Activated CD4-positive, alpha-beta T cell treated with anti-CD3 and anti-CD28 coated beads for 36 hours (primary cell): ENCODE measurements around the gene ALDH1A3. TPM values are rescaled to one million over a fixed set of nuclear protein-coding genes. Genes with fewer than 3 reads are reported as not detected.

Experiments
- ATAC-seq: fragments of 200-7000 bp; cut with Tn5 transposase; one replicate; pipeline ENCODE4 v1.10.0; 2021; ENCODE audit warnings: mild to moderate bottlenecking, moderate library complexity
- CTCF ChIA-PET: fragments of 350-600 bp; sonication (Branson Sonifier 250); formaldehyde crosslinking; loops from one replicate; lab custom pipeline; 2021; ENCODE audit warnings: antibody characterized with exemption; lab: Charles Lee
- POLR2A ChIA-PET: fragments of 350-600 bp; sonication (Branson Sonifier 250); formaldehyde crosslinking; loops from one replicate; lab custom pipeline; 2021; ENCODE audit warnings: antibody characterized with exemption, inconsistent platforms; lab: Charles Lee
- DNase-seq: peaks from one replicate; pipeline ENCODE4 v3.0.0-alpha.2; 2020
- H3K27ac Mint-ChIP-seq: one replicate; pipeline ENCODE4 v1.8.0; 2021; ENCODE audit warnings: mixed read lengths
- H3K27me3 Mint-ChIP-seq: one replicate; pipeline ENCODE4 v1.8.0; 2021; ENCODE audit warnings: mixed read lengths
- H3K36me3 Mint-ChIP-seq: one replicate; pipeline ENCODE4 v1.8.0; 2021; ENCODE audit warnings: low read depth, mixed read lengths
- H3K4me1 Mint-ChIP-seq: one replicate; pipeline ENCODE4 v1.8.0; 2021; ENCODE audit warnings: mixed read lengths
- H3K4me3 Mint-ChIP-seq: one replicate; pipeline ENCODE4 v1.8.0; 2021; ENCODE audit warnings: mild to moderate bottlenecking, moderate library complexity, mixed read lengths
- H3K9me3 Mint-ChIP-seq: one replicate; pipeline ENCODE4 v1.8.0; 2021; ENCODE audit warnings: low read depth, mixed read lengths
- intact Hi-C, 2 experiments: fragments of 100-400 bp; cut with DNase I in 1 of 2; cut with micrococcal nuclease in 1 of 2; formaldehyde crosslinking; loops; one replicate each; pipeline versions ENCODE4 v1.14.2 to v1.15.1; 2022 to 2024; cut with DNase I, micrococcal nuclease
- total RNA-seq, 2 experiments: library from RNA; stranded (reverse); gene quantifications; one replicate each; pipeline ENCODE4 v1.2.3, GENCODE V29; 2021

Gene ALDH1A3
- total RNA-seq, 2 experiments from 2014 or later, result not detected

DNA sequence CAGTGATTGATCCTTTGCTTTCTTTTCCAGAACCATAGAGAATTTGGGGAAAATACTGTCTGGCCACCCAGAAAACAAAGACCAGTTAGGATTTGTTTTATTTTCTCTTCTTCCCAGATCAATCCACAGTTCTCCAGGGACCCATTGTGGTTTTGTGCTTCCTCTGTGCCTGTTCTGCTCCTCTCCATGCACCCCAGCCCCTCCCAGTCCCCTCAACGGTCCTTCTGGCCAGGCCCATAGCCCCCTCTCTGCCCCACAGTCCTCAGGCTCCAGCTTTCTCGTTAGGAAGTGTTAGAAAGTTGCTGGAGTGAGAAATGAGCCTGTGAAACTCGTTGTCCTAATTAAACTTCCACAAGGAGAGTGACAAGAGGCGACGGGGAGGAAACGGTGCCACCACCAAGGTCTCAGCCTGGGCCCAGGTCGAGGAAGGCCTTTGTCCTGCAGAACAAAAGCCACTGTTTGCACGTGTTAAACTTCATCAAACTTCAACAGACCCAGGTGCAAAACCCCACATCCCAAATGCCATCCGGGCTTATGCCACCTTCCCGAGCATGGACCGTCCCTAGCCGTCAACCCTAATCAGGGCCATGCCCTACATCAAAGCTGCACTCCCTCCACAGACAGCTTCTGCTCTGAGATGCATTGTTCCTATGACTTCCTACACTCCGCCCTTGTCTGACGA, 18.7 kb upstream of the ALDH1A3 start:
- POLR2A ChIA-PET, result no interaction called here
- no peaks in the 10 kb centered on the region for H3K9me3 Mint-ChIP-seq
- no peak overlapping the region for H3K27ac Mint-ChIP-seq
- no peaks in the 10 kb centered on the region for H3K4me1 Mint-ChIP-seq
- no peak for ATAC-seq
- no peaks in the 10 kb centered on the region for H3K36me3 Mint-ChIP-seq
- intact Hi-C loops, result no loop called here
- no peak for DNase-seq
- CTCF ChIA-PET, result no interaction called here
- peaks cover 7% of the 10 kb centered on the region for H3K27me3 Mint-ChIP-seq
- no peak overlapping the region for H3K4me3 Mint-ChIP-seq

DNA sequence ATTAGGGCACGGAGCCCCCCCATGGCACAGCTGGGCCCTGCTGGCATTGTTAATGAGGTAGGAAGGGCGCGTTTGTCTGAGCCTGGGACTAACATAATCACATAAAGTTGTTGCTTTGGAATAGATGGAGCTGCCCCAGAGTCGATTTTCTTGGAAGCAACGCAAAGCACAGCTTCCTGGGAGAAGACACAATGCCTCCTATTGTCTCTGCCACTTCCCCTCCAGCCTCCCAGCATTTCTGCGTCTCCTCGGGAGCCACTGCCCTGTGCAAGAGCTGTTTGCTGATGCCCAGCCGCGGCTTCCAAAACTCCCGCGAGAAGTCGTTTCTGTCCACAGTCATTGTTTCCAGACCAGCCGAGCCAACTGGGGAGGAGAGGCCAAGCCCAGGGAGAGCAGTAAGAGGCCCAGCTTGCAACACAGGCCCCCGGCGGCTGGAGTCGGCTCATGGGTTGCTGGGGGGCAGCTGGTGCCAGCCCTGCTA, 18.1 kb upstream of the ALDH1A3 start:
- DNase-seq (no peak), ATAC-seq (no peak)
- Mint-ChIP-seq H3K27ac (no peak overlapping the region), H3K9me3 (no peaks in the 10 kb centered on the region), H3K4me1 (no peaks in the 10 kb centered on the region), H3K27me3 (peaks cover 7% of the 10 kb centered on the region), H3K36me3 (no peaks in the 10 kb centered on the region), H3K4me3 (no peak overlapping the region)
- CTCF ChIA-PET, result interaction anchor here (1.2 kb wide), 1 partner anchor 11 kb away, joined by 3 read pairs; no protein-coding TSS in a partner anchor
- POLR2A ChIA-PET, result no interaction called here
- intact Hi-C loops, result no loop called here

DNA sequence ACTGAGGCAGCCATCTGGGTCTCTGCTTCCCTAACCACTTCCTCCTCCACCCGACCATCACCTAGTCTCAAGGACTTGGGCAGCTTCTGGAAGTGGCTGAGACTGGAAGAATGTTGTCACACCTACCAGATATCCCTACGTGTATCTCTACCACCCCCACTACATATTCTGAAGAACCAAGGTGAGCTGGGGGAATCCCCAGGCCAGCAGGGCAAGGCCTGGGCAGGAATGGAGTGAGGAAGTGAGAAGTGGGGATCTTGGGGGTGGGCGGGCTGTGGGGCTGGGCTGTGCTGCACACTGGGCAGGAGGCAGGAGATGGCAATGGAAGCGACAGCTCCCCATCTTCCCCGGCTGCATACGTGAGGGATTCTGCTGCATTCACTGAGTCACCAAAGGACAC, 17.5 kb upstream of the ALDH1A3 start:
- H3K27ac Mint-ChIP-seq, result no peak overlapping the region
- ATAC-seq (no peak), DNase-seq (no peak)
- no peaks in the 10 kb centered on the region for H3K4me1 Mint-ChIP-seq
- intact Hi-C loops, result no loop called here
- H3K27me3 Mint-ChIP-seq, result peaks cover 6% of the 10 kb centered on the region
- ChIA-PET POLR2A (no interaction called here), CTCF (interaction anchor here (1.2 kb wide), 1 partner anchor 10 kb away, joined by 3 read pairs; no protein-coding TSS in a partner anchor)
- H3K9me3 Mint-ChIP-seq, result no peaks in the 10 kb centered on the region
- H3K4me3 Mint-ChIP-seq, result no peak overlapping the region
- no peaks in the 10 kb centered on the region for H3K36me3 Mint-ChIP-seq

DNA sequence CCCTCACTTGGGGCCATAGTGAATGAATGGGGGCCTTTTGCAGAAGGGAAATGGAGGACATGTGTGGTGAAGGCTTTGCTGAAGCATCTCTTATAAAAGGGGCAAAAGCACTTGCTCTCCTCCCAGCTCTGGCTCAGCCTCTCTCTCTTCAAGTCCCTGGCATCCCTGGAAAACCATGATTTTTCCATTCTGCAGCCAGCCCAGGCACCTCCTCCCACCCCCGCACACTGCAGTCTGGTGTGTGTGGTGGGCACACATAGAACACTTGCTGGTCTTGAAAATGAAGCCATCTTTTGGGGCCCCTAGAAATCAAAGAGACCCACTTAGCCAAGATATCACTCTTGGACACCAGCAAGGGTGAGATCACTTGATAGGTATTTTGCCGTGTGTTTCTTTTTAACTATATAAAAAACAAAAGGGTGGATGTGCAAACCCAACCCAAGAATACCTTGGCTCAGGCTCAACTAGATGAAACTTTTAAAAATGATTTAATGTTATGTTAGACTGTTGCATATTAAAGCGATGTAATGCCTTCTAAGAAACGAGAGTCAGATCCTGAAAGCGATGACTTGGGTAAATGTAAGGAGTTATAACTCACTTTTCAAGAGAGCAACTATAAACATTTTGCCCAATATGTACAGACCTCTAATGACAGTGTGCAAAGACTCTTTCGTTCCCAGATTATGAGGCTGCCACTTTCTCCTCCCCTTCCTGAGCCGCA, 16.4 kb upstream of the ALDH1A3 start:
- CTCF ChIA-PET, result interaction anchor here (0.6 to 1.2 kb wide), 3 partner anchors 9 to 463 kb away, joined by 3 to 5 read pairs (median 3); no protein-coding TSS in a partner anchor
- no peaks in the 10 kb centered on the region for H3K36me3 Mint-ChIP-seq
- no peak for DNase-seq
- no peaks in the 10 kb centered on the region for H3K9me3 Mint-ChIP-seq
- no peak overlapping the region for H3K27ac Mint-ChIP-seq
- no peaks in the 10 kb centered on the region for H3K4me1 Mint-ChIP-seq
- POLR2A ChIA-PET, result no interaction called here
- H3K4me3 Mint-ChIP-seq, result no peak overlapping the region
- intact Hi-C loops, result no loop called here
- ATAC-seq, result no peak
- H3K27me3 Mint-ChIP-seq, result peaks cover 6% of the 10 kb centered on the region

DNA sequence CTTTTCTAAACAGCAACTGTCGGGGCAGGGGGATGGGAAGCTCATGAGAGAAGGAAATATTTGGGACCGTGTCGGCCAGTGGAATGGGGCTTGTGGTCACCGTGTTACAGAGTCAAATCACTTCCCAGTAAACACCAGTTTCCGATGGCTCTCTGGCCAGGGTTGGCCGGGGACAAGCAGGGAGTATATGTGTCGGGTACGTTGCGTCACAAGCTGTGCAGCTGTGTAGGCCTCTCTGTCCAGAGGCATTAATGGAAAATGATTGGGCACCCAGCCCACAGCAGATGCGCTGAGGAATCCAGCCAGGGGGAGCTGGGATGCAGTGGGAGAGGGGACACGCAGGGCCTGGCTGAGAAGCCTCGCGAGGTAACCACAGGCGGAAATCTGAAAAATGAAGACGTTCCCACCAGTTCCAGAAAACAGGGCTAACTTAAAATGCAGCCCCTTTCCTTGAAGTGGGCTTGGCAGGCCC, 15.8 kb upstream of the ALDH1A3 start:
- H3K4me3 Mint-ChIP-seq, result no peak overlapping the region
- DNase-seq, result no peak
- CTCF ChIA-PET, result interaction anchor here (1.1 kb wide), 1 partner anchor 9 kb away, joined by 5 read pairs; no protein-coding TSS in a partner anchor
- POLR2A ChIA-PET, result no interaction called here
- no peaks in the 10 kb centered on the region for H3K36me3 Mint-ChIP-seq
- H3K27me3 Mint-ChIP-seq, result peaks cover 6% of the 10 kb centered on the region
- no peak for ATAC-seq
- no peak overlapping the region for H3K27ac Mint-ChIP-seq
- no peaks in the 10 kb centered on the region for H3K4me1 Mint-ChIP-seq
- H3K9me3 Mint-ChIP-seq, result peaks cover under 1% of the 10 kb centered on the region
- intact Hi-C loops, result no loop called here

DNA sequence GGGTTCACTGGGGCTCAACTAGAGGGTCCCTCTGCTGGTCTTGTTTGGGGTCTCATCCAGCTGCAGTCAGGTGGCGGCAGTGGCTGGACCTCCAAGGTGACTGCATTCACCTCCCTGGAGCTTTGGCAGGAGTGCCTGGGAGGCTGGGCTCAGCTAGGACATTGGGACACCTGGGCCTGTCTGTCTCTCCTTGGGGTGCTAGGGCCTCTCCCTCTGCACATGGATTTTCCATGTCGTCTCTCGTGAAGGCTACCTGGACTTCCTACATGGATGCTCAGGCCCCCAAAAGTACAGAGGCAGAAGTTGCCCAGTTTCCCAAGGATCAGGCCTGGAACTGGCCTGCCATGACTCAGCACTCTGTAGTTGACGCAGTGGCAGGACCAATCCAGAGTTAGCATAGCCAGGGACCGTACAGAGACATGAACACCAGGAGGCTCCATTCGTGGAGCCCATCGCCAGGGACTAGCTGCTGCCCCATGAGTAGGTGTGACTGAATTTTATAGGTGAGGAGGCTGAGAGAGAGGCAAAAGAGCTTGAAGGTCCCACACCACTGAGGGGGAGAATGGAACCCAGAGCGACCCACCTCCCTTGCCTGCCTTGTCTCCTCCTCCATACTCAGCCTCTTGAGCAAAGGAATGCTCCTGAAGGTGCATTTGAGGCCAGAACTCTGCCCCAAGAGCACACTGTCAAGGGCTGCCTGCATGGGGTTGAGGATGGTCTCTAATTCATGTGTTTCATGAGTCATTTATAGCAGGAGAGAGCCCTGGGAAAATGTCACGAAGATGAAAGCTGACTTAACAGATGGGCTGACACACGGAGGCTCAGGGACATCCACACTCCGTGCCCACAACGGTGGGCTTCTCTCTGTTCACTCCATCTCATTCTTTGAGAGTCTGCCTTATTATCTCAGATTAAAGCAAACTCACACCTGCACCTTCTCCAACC, 13.0 kb upstream of the ALDH1A3 start:
- Mint-ChIP-seq H3K4me1 (no peaks in the 10 kb centered on the region), H3K4me3 (no peak overlapping the region), H3K27ac (no peak overlapping the region), H3K9me3 (peaks cover 2% of the 10 kb centered on the region), H3K36me3 (no peaks in the 10 kb centered on the region), H3K27me3 (peaks cover 10% of the 10 kb centered on the region)
- DNase-seq (no peak), ATAC-seq (no peak)
- POLR2A ChIA-PET, result no interaction called here
- intact Hi-C loops, result no loop called here
- CTCF ChIA-PET, result interaction anchor here (0.8 to 1.1 kb wide), 2 partner anchors 138 to 239 kb away, joined by 3 read pairs; no protein-coding TSS in a partner anchor

DNA sequence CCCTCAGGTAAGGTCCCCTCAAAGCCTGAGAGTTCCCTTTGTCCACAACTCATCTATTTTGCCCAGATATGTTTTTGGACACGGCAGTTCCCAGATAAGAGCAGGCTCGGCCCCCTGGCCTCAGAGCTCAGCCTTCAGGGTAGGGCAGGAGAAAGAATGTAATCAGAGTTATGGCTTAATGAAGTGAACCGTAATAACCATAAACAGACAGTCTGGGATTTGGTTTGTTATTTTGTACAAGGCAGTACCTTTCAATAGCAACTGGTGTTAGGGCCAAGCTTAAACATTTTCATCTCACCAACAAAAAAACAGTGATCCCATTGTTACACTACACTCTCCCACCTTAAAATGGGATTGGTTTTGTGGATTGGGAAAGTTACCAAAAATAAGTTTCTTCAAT, 12.2 kb upstream of the ALDH1A3 start:
- intact Hi-C loops, result no loop called here
- Mint-ChIP-seq H3K9me3 (peaks cover 2% of the 10 kb centered on the region), H3K4me3 (no peak overlapping the region), H3K27me3 (peaks cover 10% of the 10 kb centered on the region), H3K27ac (no peak overlapping the region), H3K36me3 (no peaks in the 10 kb centered on the region), H3K4me1 (no peaks in the 10 kb centered on the region)
- no peak for ATAC-seq
- ChIA-PET CTCF (interaction anchor here (0.8 kb wide), 2 partner anchors 139 to 517 kb away, joined by 3 read pairs; no protein-coding TSS in a partner anchor), POLR2A (no interaction called here)
- DNase-seq, result no peak

DNA sequence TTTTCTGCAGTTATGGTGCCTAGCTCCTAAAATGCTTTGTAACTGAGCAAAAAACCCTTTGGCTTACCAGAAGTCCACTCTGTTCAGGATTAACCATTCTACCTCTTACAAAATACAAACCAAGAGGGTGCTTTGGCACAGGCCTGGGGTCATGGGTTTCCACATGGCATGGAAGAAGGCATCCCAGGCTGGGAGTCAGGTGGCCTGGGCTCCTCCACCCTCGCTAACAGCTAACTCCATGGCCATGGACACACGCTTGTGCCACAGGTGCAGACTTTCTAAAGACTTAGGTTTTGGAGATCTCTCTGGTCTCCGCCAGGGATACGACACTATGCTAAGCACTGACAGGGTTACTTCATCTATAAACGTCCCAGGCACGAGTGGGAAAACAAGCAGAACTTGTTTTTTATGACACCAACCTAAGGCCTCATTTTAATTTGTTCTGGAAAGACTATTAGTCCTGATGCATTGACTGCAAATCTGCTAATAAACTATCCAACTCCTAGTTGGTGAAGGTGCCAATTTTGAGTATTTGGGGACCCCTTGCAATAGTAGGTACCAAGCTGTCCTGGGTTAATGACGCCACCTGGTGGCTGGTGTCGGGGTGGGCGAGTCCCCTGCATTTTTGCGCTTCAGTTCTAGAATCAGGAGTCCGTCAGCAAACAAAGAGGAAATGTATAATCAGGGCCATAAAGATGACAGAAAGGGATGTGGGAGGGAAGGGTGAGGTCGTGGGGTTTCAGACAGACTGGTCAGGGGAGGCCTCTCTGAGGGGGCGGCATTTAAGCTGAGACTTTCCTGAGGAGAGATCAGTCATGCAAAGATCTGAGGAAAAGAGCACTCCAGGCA, 10.3 kb upstream of the ALDH1A3 start:
- intact Hi-C loops, result no loop called here
- no peaks in the 10 kb centered on the region for H3K36me3 Mint-ChIP-seq
- DNase-seq (peak; percentile 61), ATAC-seq (no peak)
- H3K27me3 Mint-ChIP-seq, result peaks cover 5% of the 10 kb centered on the region
- peaks cover 2% of the 10 kb centered on the region for H3K9me3 Mint-ChIP-seq
- H3K4me1 Mint-ChIP-seq, result no peaks in the 10 kb centered on the region
- no peak overlapping the region for H3K27ac Mint-ChIP-seq
- ChIA-PET POLR2A (no interaction called here), CTCF (interaction anchor here (0.7 to 1.5 kb wide), 6 partner anchors 9 to 519 kb away, joined by 3 to 6 read pairs (median 4); no protein-coding TSS in a partner anchor)
- no peak overlapping the region for H3K4me3 Mint-ChIP-seq

DNA sequence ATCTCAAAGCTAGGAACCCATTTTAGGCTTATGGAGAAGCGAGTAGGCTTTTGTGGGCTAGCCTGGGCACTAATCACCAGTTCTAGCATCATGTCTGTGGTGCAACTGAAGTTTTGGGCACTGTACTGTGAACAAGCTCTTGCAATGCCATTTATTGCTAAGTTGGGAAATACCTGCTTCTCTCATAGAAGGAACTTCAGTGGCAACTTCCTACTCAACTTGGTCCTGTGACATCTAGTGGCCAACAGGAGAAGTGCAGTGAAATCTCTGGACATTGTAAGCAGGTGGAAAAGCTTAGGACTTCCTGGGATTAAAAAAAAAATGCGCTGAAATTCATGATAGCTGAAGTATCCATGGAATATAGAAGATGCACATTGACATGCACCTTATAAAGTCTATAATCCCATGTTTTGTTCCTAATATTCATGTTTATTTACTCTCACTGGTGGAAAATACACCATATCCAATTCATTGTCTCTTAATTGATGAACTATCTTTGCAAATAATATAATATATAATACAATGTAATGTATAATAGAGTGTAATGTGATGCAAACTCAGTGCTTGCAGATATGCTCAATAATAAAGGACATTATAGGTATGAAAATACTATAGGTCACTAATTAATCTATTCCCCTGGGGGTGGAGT, 6.5 kb upstream of the ALDH1A3 start:
- H3K27ac Mint-ChIP-seq, result no peak overlapping the region
- no peaks in the 10 kb centered on the region for H3K36me3 Mint-ChIP-seq
- H3K9me3 Mint-ChIP-seq, result peaks cover 2% of the 10 kb centered on the region
- ChIA-PET CTCF (interaction anchor here (0.6 to 1.9 kb wide), 25 partner anchors 9 to 523 kb away, joined by 3 to 14 read pairs (median 4); no protein-coding TSS in a partner anchor), POLR2A (no interaction called here)
- no peaks in the 10 kb centered on the region for H3K4me1 Mint-ChIP-seq
- peak; percentile 66 for DNase-seq
- no peak overlapping the region for H3K4me3 Mint-ChIP-seq
- peaks cover 20% of the 10 kb centered on the region for H3K27me3 Mint-ChIP-seq
- intact Hi-C loops, result loop anchor here (1.0 to 5.0 kb wide), 6 partner anchors 201 to 944 kb away; no protein-coding TSS in a partner anchor
- peak; percentile 36 for ATAC-seq

DNA sequence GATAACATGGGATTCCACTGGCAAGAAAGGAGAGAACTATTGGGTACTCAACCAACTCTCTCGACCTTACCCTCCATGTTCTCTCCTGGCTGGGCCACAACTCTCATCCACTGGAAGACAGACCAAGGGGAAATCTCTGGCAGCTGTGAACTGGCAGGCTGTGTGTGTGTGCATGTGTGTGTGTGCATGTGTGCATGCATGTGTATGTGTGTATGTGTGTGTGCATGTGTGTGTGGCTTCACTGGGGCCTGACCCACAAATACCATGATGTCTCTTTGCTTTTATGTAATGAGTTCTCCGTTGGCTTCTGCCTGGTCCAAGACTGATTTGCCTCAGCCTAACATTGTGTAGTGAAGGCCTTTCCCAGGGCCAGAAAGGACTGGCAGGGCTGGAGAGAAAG, 4.1 kb upstream of the ALDH1A3 start:
- no peaks in the 10 kb centered on the region for H3K9me3 Mint-ChIP-seq
- H3K27me3 Mint-ChIP-seq, result peaks cover 25% of the 10 kb centered on the region
- H3K27ac Mint-ChIP-seq, result no peak overlapping the region
- intact Hi-C loops, result no loop called here
- H3K4me1 Mint-ChIP-seq, result peaks cover 3% of the 10 kb centered on the region
- POLR2A ChIA-PET, result no interaction called here
- ATAC-seq (no peak), DNase-seq (no peak)
- H3K4me3 Mint-ChIP-seq, result no peak overlapping the region
- H3K36me3 Mint-ChIP-seq, result no peaks in the 10 kb centered on the region
- CTCF ChIA-PET, result interaction anchor here (0.7 to 1.6 kb wide), 4 partner anchors 42 to 248 kb away, joined by 3 to 6 read pairs (median 4); no protein-coding TSS in a partner anchor
